GM12801 (cell line): Measurements from ENCODE around the gene MAPK1.

ENCODE experiments used
- TF ChIP-seq, protein P1 (sequence below): IDR thresholded peaks from one replicate; pipeline ENCODE4 v1.5.1; 2011; ENCODE audit warnings: control low read depth; ENCODE audit not compliant: insufficient read length; ENCODE audit errors: extremely low read depth

MAPK1 gene

DNA sequence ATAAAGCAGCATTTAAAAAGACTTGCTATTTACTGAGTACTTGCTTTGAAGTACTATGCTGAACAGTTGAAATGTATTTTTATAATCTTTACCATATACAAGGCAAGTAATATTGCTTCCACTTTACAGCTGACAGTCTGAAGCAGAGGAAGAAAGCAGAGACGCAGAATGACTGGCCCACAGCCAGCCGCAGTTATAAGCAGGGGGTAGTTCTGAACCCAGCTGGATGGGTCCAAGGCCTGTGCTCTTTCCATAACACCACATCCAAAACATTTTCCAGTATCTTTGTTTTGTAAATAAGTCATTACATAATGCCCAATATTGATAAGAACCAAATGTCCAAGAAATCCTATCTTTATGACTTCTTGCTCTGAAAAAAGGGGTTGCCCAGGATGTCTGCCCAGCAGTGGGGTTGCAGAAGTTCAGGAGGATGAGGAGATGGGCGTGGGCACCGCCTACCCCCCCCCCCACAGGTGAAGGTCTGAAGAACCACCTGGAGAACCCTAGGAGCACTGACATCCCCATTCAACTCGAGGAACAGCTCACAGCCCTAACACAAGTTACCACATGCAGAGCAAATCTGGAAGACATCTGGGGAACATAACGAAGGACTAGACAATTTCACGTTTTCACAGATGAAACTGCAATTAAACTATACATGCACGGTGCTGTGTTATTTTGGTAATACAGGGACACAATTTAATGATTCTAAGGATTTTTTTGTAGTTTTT lies 107.6 kb downstream of the MAPK1 start:
- TF ChIP-seq, protein P1, sequence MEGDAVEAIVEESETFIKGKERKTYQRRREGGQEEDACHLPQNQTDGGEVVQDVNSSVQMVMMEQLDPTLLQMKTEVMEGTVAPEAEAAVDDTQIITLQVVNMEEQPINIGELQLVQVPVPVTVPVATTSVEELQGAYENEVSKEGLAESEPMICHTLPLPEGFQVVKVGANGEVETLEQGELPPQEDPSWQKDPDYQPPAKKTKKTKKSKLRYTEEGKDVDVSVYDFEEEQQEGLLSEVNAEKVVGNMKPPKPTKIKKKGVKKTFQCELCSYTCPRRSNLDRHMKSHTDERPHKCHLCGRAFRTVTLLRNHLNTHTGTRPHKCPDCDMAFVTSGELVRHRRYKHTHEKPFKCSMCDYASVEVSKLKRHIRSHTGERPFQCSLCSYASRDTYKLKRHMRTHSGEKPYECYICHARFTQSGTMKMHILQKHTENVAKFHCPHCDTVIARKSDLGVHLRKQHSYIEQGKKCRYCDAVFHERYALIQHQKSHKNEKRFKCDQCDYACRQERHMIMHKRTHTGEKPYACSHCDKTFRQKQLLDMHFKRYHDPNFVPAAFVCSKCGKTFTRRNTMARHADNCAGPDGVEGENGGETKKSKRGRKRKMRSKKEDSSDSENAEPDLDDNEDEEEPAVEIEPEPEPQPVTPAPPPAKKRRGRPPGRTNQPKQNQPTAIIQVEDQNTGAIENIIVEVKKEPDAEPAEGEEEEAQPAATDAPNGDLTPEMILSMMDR = no peak

DNA sequence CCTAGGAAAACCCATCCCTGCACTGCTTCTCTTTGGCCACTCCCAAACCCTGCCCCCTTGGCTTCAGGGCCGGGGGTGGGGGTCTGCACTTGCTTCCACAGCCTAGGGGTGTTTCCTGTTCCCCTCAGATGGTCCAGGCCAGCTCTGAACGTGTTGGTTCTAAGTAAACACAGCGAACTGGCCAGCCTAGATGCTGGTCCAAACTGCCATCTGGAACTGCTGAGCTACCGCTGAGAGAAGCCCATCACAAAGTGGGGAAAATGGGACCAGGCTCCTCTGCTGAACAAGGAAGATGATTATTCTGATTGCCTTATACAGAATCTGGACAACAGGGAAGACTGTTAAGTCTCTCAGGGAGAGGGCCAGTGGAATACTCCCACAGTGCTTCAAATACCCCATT lies 108.4 kb downstream of the MAPK1 start:
- TF ChIP-seq, protein P1 = no peak

DNA sequence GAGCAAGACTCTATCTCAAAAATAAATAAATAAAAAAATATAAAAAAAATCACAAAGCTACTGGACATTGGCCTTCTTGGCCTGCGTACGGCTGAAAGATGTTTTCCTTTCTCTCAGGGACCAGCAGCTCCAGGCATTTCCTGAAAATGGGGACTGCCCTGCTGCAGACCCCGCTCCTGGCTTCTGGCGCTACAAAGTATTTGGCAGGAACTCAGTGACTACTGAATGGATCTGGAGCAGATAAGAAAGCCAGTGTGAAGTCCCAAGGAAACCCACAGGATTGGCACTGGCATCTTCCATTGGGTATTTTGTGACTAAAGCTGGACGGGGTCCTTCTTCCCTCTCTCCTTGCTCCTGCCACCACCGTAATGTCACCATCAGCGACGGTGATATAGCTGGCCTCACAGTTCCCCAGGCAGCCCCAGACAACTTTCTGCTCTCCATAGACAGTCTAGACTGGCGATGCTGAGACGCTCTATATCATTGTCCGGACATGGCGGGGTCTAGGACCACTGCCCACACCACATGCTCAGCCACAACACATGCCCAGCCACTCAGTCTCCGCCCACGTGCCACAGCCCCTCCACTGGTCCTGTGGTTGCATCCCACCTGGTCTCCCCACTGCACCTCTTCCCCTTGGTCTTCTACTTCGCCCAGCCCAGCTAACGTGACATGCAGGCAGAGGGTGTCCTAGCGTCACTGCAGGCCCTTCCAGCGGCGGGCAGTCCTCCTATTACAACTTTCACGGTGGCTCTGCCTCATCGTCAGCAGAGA lies 109.2 kb downstream of the MAPK1 start:
- TF ChIP-seq, protein P1 = no peak

DNA sequence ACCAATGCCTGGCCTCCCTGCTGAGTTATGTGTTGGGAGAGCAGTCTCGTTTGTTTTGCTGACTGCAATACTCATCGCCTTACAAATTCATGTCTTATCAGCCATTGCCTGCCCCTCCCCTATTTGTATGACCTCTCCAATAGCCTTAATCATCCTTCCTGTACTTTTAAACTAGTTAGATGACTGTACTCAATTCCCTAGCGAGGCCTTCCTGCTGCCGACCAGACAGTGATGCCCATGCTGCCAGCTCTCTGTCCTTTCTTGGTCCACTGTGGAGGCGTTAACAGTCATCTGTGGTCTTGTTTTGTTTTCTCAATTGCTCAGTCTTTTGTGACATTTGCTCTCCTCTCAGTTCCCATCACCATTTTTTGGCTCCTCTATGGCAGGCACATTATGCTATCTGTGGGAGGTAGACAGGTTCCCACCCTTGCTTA lies 111.6 kb downstream of the MAPK1 start:
- TF ChIP-seq, protein P1 = no peak

DNA sequence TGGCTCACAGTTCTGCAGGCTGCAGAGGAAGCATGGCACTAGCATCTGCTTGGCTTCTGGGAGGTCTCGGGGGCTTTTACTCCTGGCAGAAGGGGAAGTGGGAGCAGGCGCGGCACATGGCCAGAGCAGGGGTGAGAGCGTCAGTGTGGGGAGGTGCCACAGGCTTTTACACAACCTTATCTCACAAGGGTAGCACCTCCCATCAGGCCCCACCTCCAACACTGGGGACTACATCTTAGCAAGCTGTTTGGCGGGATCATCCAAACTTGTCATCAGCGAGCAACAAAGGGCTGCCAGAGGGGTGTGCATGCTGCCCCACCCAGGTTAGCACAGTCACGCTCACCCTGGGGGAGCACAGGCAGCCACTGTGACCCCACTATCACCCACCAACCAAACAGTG lies 112.9 kb downstream of the MAPK1 start:
- TF ChIP-seq, protein P1 = no peak

DNA sequence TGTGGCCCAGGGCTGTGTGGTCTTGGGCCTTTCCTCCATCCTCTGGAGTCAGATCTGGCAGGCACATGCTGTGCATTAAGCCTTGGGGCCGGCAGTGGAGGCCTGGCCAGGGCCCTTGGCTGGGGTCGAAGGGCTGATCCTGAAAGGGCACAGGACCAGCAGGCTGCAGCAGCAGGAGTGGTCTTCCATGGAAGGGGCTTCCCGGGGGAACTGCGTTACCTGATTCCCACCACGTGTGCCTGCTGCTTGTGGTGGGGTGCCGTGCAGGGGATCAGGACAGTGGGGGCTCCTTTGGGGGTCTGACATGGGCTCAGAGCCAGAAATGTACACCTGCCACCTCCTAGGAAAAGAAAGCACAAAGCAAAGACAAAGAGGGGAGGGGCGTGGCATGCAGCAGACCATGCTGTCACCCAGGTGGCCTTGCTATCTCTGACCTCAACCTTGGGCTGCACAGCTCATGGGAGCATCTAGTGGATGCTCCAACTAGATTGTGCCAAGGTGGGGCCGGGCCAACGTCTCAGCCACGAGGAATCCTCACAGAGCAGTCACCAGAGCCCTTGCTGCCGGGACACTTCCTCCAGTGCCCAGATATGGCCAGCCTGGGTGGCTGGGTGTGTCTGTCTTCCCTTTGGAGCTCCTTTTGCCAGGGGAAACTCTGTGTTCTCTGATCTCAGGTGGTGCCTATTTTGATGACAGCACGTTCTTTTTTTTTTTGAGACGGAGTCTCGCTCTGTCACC lies 113.9 kb downstream of the MAPK1 start:
- TF ChIP-seq, protein P1 = no peak

DNA sequence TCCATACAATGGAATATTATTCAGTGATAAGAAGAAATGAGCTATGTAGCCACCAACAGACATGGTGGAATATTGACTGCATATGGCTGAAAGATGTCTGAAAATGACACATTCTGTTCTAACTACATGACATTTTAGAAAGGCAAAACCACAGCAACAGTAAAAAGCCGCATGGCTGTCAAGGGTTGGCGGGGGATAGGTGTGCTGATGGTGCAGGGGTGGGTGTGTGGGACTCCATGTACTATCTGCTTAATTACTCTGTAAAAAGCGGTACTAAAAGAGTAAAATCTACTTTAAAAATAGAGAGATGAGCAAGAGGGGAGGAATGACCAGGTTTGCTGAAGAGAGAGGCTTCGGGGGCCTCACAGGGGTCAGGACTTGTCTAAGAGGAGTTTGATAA lies 115.2 kb downstream of the MAPK1 start:
- TF ChIP-seq, protein P1 = no peak
